Left kidney (tissue), 8 donors: ENCODE data around the gene NAPG. TPM values are rescaled to one million over a fixed set of nuclear protein-coding genes. Genes with fewer than 3 reads are reported as not detected.
"Not testable (repeated sequence)": the region's sequence is repeated elsewhere in the genome, so short reads cannot be mapped to it uniquely, and the experiment has no call there.

ENCODE experiments used
- DNase-seq: peaks from one replicate; pipeline ENCODE4 v3.0.0-alpha.2; 2013
- long read RNA-seq, 8 donors: transcript quantifications; one replicate each; lab custom pipeline, GENCODE V29; 2026
- polyA plus RNA-seq: library from polyadenylated mRNA; unstranded; fragments of 120-200 nt; gene quantifications from one replicate; pipeline ENCODE4 v1.2.1, GENCODE V29; 2013; ENCODE audit not compliant: insufficient read length

NAPG gene
- 32.3 TPM for polyA plus RNA-seq
- long read RNA-seq, donor 1, partial matches to known transcripts = 0 of 1 reads
- long read RNA-seq, donor 1, other reads (novel, unspliced or antisense) = 0 of 1 reads
- long read RNA-seq, donor 2 = 0 reads
- long read RNA-seq, donor 3 = 0 reads
- long read RNA-seq, donor 4 = 0 reads
- long read RNA-seq, donor 5, partial matches to known transcripts = 0 of 2 reads
- long read RNA-seq, donor 5, other reads (novel, unspliced or antisense) = 0 of 2 reads
- long read RNA-seq, donor 6 = 0 reads
- long read RNA-seq, donor 7 = 0 reads
- long read RNA-seq, donor 8 = 0 reads

GRCh38 chr18:10525697-10526560 lies at the start of gene NAPG:
Gene NAPG (plus strand): TSS chr18:10526027. CDS start chr18:10526103, 76 bp downstream.
- peak; percentile 90 for DNase-seq

GRCh38 chr18:10476338-10476791 lies 49.5 kb upstream of the NAPG start:
- no peak for DNase-seq

GRCh38 chr18:10477121-10477862 lies 48.5 kb upstream of the NAPG start:
- DNase-seq = no peak

- DNase-seq = no peak
Observed at GRCh38 chr18:10477863-10478260, 48.0 kb upstream of the NAPG start.

- DNase-seq = no peak
Observed at GRCh38 chr18:10481831-10482230, 44.0 kb upstream of the NAPG start.

- DNase-seq = no peak
Observed at GRCh38 chr18:10482363-10482984, 43.4 kb upstream of the NAPG start.

DNA sequence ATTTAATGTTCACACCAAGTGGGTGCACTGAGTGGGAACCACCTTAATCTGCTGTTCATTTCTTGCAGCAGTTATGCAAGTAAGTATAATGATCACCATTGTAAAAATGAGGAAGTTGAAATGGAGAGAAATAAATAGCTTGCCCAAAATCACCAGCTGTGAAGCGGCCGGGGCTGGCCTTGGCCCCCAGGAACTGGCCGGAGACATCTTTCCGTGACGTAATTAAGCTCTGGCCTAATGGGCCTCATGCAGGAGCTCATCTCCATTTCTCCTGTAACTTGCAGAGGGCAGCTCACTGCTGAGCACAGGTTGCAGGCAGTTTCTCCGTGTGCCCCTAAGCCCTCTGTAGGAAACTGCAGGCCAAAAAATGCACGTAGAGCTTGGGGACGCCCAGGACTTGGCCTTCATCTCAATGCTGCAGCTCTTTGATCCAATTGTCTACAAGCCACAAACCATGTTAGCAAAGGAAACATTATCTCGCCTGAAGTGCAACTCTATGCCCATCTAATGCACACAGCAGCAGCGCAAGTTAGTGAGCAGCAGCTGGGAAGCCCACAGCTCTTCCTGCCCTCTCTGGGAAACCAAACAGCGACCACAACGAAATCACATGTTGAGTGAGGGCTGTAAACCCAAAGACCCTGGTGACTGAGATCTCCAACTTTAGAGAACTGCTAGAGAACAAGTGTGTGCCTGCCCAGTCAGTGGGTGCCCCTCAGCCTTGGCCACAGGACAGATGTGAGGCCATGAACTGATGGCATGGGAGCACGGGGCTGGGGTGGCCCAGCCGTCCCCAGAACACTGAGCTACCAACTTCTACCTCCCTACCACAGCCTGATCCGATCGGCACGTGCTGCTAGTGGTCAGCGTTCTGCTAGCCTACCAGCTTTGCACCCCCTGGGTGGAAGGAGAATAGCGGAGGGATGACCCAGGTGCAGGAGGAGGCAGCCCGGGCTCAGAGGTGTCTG lies 42.6 kb upstream of the NAPG start:
- DNase-seq = no peak

- no peak for DNase-seq
Observed at GRCh38 chr18:10485475-10485874, 40.4 kb upstream of the NAPG start.

GRCh38 chr18:10486362-10486761 lies 39.5 kb upstream of the NAPG start:
- no peak for DNase-seq

DNA sequence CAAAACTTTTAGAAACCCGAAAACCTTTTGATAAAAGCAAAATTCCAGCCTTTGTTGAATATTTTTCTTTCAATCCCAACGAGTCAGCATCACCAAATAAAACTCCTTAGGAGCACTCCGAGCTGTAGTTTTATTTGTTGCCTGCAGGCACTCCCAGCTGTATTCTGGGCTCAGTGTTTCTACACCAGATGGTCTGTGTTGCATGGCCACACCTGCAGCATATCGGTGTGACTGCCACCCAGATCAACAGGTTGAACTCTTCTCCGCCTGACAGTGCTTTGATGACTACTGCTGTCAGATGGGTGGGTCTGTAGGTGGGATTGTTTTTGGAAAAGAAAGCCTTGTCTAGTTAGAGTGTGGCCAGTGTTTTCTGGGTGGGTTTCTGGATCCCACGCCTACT lies 38.7 kb upstream of the NAPG start:
- no peak for DNase-seq

GRCh38 chr18:10488017-10488416 lies 37.8 kb upstream of the NAPG start:
- DNase-seq = no peak

DNA sequence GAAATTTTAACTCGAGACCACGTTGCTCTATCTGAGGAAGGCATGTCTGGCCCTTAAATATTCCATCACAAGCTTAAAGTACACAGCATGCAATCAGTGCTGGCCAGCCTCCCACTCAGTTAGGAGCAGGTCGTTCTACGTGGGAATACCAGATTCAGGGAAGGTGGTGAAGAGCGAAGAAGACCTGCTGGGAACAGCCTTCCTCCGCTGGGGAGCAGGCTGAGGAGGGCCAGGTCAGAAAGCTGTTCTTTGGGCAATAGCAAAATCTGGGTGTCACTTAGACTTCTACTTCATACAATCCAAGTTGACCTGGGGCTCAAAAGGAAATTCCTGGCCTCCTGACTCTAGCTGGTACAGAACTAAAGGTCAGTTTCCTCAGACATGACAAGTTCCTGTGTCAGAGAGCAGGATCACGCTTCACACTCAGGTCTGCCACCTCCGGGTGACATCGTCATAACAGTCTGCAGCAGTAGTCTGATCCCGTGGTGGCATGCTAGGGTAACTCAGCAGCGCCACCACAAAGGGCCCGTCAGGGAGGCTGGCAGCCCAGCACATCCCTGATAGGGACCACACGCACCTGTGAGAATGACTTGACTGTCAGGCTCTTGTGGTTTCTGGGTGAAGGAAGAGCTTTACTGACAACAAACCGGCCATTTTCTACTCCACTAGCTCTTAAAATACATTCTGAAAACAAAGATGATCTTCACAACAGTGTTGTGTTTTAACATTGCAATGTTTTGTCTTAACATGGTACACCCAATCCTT lies 35.2 kb upstream of the NAPG start:
- DNase-seq = no peak

GRCh38 chr18:10495936-10496335 lies 29.9 kb upstream of the NAPG start:
- no peak for DNase-seq

- DNase-seq = no peak
Observed at GRCh38 chr18:10497206-10497749, 28.5 kb upstream of the NAPG start.

- DNase-seq = no peak
Observed at GRCh38 chr18:10499230-10499629, 26.6 kb upstream of the NAPG start.

- DNase-seq = no peak
Observed at GRCh38 chr18:10500038-10500437, 25.8 kb upstream of the NAPG start.

DNA sequence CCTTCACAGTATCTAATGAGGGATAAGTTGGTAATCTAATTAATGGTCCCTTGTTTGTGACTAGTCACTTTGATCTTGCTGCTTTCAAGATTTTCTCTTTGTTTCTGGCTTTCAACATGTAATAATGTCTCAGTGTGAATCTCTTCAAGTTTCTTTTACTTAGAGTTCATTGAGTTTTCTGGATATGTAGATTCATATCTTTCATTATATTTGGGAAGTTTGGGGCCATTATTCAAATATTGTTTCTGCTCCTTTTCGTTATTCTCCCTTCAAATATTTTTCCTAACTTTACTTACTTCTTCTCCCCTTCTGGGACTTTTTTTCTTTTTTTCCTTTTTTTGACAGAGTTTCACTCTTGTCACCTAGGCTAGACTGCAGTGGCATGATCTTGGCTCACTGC lies 21.1 kb upstream of the NAPG start:
- DNase-seq = no peak

DNA sequence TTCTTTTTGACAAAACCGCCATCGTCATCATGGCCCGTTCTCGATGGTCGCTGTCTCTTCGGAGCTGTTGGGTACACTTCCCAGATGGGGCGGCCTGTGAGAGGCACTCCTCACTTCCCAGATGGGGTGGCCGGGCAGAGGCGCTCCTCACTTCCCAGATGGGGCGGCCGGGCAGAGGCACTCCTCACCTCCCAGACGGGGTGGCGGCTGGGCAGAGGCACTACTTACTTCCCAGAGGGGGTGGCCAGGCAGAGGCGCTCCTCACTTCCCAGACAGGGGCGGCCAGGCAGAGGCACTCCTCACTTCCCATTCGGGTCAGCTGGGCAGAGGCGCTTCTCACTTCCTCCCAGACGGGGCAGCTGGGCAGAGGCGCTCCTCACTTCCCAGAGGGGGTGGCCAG lies 19.9 kb upstream of the NAPG start:
- DNase-seq = not testable (repeated sequence)

DNA sequence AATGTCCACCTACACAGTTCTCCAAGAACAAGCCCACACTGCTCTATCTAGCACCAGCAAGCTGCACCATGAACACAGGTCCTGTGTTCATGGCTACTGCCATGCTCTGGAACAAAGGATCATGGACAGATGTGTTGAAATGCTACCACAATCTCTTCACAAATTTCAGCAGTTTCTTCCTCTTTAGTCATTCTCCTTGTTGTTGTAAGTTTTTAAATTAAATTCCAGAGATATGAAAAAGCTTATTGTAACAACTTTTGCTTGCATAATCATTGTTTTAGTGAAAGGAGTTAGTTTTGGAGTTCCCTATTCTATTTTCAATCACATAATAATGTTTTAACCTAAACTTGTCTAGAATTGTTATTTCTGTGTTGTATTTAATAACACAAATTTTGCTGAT lies 17.2 kb upstream of the NAPG start:
- no peak for DNase-seq

DNA sequence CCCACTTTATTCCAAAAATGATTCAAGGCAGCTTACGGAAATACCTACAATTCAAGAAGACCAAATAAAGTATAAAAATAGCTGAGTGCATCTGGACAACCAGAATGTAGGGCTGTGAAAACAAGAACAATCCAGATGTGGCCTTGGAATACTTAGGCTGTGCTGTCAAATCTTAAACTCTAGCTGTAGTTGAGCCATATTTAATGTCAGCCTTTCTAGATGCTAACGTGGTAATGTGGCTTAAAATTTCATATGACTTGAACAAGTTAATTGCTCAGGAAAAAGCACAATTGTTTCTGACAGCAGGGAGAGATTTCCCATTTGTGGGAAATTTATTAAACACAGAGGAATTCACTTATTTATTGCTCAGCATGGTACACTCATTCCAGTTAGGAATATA lies 14.6 kb upstream of the NAPG start:
- no peak for DNase-seq
